HEK293 (cell line): ENCODE measurements around the gene MRPS5.

ENCODE experiments used
- CTCF ChIP-seq: fragments of 450-650 bp; formaldehyde crosslinking; IDR thresholded peaks from 2 replicates; pipeline ENCODE4 v1.5.1; 2016; ENCODE audit warnings: missing biosample characterization, missing genetic modification characterization
- ZNF274 ChIP-seq, 2 experiments: fragments of 200-500 bp in 1 of 2; fragments of 450-650 bp in 1 of 2; sonication (Bioruptor generic) in 1 of 2; formaldehyde crosslinking in 1 of 2; IDR thresholded peaks; 2 replicates each; pipeline versions ENCODE4 v1.5.1 to v1.6.1; 2014 to 2016; ENCODE audit warnings: borderline replicate concordance in 1 of 2, inconsistent platforms in 1 of 2, low read length in 1 of 2, missing biosample characterization in 1 of 2, missing genetic modification characterization in 1 of 2
- ZNF416 ChIP-seq: fragments of 450-650 bp; formaldehyde crosslinking; IDR thresholded peaks from 2 replicates; pipeline ENCODE4 v1.5.1; 2016; ENCODE audit warnings: missing biosample characterization, missing genetic modification characterization
- ZNF626 ChIP-seq: fragments of 450-650 bp; sonication (Bioruptor Pico); formaldehyde crosslinking; IDR thresholded peaks from 2 replicates; pipeline ENCODE4 v1.5.1; 2018; ENCODE audit warnings: missing biosample characterization, missing genetic modification characterization, inconsistent platforms
- ZSCAN4 ChIP-seq: fragments of 450-650 bp; formaldehyde crosslinking; IDR thresholded peaks from 2 replicates; pipeline ENCODE4 v1.5.1; 2017; ENCODE audit warnings: missing biosample characterization, missing genetic modification characterization
- TF ChIP-seq, protein P1 (sequence below): fragments of 450-650 bp; formaldehyde crosslinking; optimal IDR thresholded peaks from 2 replicates; pipeline ENCODE3; 2016; ENCODE audit warnings: missing biosample characterization, mild to moderate bottlenecking, missing genetic modification characterization

GRCh38 chr2:95099910-95100309, 21.7 kb downstream of the MRPS5 start:
- TF ChIP-seq, protein P1, sequence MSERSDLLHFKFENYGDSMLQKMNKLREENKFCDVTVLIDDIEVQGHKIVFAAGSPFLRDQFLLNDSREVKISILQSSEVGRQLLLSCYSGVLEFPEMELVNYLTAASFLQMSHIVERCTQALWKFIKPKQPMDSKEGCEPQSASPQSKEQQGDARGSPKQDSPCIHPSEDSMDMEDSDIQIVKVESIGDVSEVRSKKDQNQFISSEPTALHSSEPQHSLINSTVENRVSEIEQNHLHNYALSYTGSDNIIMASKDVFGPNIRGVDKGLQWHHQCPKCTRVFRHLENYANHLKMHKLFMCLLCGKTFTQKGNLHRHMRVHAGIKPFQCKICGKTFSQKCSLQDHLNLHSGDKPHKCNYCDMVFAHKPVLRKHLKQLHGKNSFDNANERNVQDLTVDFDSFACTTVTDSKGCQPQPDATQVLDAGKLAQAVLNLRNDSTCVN (tag by site-specific recombination): no peak
- TF ChIP-seq ZNF626 (tag by site-specific recombination) (no peak), ZNF274 (IDR thresholded peaks at IDR 0.05; ENCODE audit: low read length) (no peak), ZNF274 (tag by site-specific recombination; IDR thresholded peaks at IDR 0.05; ENCODE audit: borderline replicate concordance) (no peak), CTCF (no peak), ZNF416 (tag by site-specific recombination) (no peak), ZSCAN4 (tag by site-specific recombination) (no peak)
